ENCODE measurements around the gene CTRB2.

CTRB2 gene

GRCh38 chr16:75246504-75247205 is 39.7 kb upstream of the CTRB2 start:
- Histone ChIP-seq H2AFZ (ENCODE audit: low read length) (no peak overlapping the region), H3K27ac (ENCODE audit: low read depth, low read length, poor library complexity, severe bottlenecking) (no peak overlapping the region), H3K4me1 (ENCODE audit: insufficient read depth, low read length, severe bottlenecking) (peaks cover 11% of the 10 kb centered on the region), H3K4me3 (ENCODE audit: low read depth, low read length, poor library complexity, severe bottlenecking) (no peak overlapping the region), H4K20me1 (ENCODE audit: insufficient read depth, low read length) (no peaks in the 10 kb centered on the region), H3K36me3 (ENCODE audit: insufficient read depth, low read length) (no peaks in the 10 kb centered on the region; the same call in 1 of the 2 replicates), H3K9ac (ENCODE audit: low read length) (no peak overlapping the region), H3K9me2 (ENCODE audit: low read depth, low read length) (no peaks in the 10 kb centered on the region), H3K79me2 (ENCODE audit: insufficient read depth, low read length) (no peaks in the 10 kb centered on the region), H3F3A (ENCODE audit: insufficient read depth, low read length) (no peaks in the 10 kb centered on the region), H3K4me2 (ENCODE audit: low read length) (no peak overlapping the region), H3K27me3 (ENCODE audit: insufficient read depth, low read length) (peaks cover 12% of the 10 kb centered on the region; the same call in 1 of the 2 replicates), H3K9me3 (ENCODE audit: low read length) (no peaks in the 10 kb centered on the region)
- no peak for TF ChIP-seq CTCF (IDR thresholded peaks at IDR 0.05; ENCODE audit: low read length)
- TF ChIP-seq EZH2 (IDR thresholded peaks at IDR 0.05; ENCODE audit: borderline replicate concordance, low read length): no peak

- peaks cover 10% of the 10 kb centered on the region; the same call in 1 of the 2 replicates for H3K27me3 ChIP-seq (ENCODE audit: insufficient read depth, low read length)
- peaks cover under 1% of the 10 kb centered on the region for H3K4me1 ChIP-seq (ENCODE audit: insufficient read depth, low read length, severe bottlenecking)
- no peaks in the 10 kb centered on the region for H3K79me2 ChIP-seq (ENCODE audit: insufficient read depth, low read length)
- no peak overlapping the region for H3K4me2 ChIP-seq (ENCODE audit: low read length)
- no peak overlapping the region for H3K9ac ChIP-seq (ENCODE audit: low read length)
- H3K36me3 ChIP-seq (ENCODE audit: insufficient read depth, low read length): no peaks in the 10 kb centered on the region; the same call in 1 of the 2 replicates
- no peaks in the 10 kb centered on the region for H3F3A ChIP-seq (ENCODE audit: insufficient read depth, low read length)
- H2AFZ ChIP-seq (ENCODE audit: low read length): no peak overlapping the region
- H3K4me3 ChIP-seq (ENCODE audit: low read depth, low read length, poor library complexity, severe bottlenecking): no peak overlapping the region
- no peaks in the 10 kb centered on the region for H3K9me3 ChIP-seq (ENCODE audit: low read length)
- H4K20me1 ChIP-seq (ENCODE audit: insufficient read depth, low read length): no peaks in the 10 kb centered on the region
- no peak overlapping the region for H3K27ac ChIP-seq (ENCODE audit: low read depth, low read length, poor library complexity, severe bottlenecking)
- H3K9me2 ChIP-seq (ENCODE audit: low read depth, low read length): no peaks in the 10 kb centered on the region
- no peak for TF ChIP-seq CTCF (IDR thresholded peaks at IDR 0.05; ENCODE audit: low read length)
Observed at GRCh38 chr16:75244844-75245758, 38.1 kb upstream of the CTRB2 start.

DNA sequence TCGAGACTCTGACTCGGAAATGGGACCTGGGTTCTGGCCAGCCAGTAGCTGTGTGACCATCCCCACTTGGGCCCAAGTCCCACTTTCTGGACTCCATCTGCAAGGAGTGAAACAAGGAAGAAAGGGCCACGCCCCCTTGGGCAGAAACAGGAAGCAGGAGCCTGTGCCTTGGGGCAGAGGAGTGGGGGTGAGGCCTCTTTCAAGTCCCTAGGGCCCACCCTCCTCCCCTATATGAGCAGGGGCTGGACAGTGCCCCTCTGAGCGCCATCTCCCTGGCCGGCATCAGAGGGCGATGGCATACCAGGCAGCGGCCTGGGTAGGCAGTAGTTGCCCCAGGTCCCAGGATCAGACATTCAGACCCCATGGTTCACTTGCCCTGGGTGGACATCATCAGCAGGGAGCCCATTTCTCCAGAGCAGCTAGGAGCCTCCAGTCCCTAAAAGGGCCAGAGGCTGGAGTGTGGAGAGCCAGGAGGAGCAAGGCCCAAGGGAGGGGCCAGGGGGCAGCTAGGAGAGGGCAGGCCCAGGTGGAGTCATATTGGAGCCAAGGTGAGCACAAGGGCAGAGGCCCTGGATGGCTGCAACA is 37.4 kb upstream of the CTRB2 start:
- H3K36me3 ChIP-seq (ENCODE audit: insufficient read depth, low read length): no peaks in the 10 kb centered on the region; the same call in 1 of the 2 replicates
- H3K27me3 ChIP-seq (ENCODE audit: insufficient read depth, low read length): peaks cover 9% of the 10 kb centered on the region; the same call in 1 of the 2 replicates
- no peak overlapping the region for H3K9ac ChIP-seq (ENCODE audit: low read length)
- no peak overlapping the region for H3K27ac ChIP-seq (ENCODE audit: low read depth, low read length, poor library complexity, severe bottlenecking)
- no peaks in the 10 kb centered on the region for H4K20me1 ChIP-seq (ENCODE audit: insufficient read depth, low read length)
- no peaks in the 10 kb centered on the region for H3K4me1 ChIP-seq (ENCODE audit: insufficient read depth, low read length, severe bottlenecking)
- H3K4me3 ChIP-seq (ENCODE audit: low read depth, low read length, poor library complexity, severe bottlenecking): no peak overlapping the region
- H3F3A ChIP-seq (ENCODE audit: insufficient read depth, low read length): no peaks in the 10 kb centered on the region
- H3K9me3 ChIP-seq (ENCODE audit: low read length): no peaks in the 10 kb centered on the region
- H3K79me2 ChIP-seq (ENCODE audit: insufficient read depth, low read length): no peaks in the 10 kb centered on the region
- no peak overlapping the region for H2AFZ ChIP-seq (ENCODE audit: low read length)
- TF ChIP-seq CTCF (IDR thresholded peaks at IDR 0.05; ENCODE audit: low read length) (no peak), EZH2 (IDR thresholded peaks at IDR 0.05; ENCODE audit: borderline replicate concordance, low read length) (no peak)
- H3K9me2 ChIP-seq (ENCODE audit: low read depth, low read length): no peaks in the 10 kb centered on the region
- H3K4me2 ChIP-seq (ENCODE audit: low read length): no peak overlapping the region
